ENCODE results near the gene CD40. TPM values are rescaled to one million over a fixed set of nuclear protein-coding genes. Genes with fewer than 3 reads are reported as not detected.

Gene CD40
- total RNA-seq, 6 donors from 2014 or later = 15.7 to 32.5 (median 25.8) TPM

DNA sequence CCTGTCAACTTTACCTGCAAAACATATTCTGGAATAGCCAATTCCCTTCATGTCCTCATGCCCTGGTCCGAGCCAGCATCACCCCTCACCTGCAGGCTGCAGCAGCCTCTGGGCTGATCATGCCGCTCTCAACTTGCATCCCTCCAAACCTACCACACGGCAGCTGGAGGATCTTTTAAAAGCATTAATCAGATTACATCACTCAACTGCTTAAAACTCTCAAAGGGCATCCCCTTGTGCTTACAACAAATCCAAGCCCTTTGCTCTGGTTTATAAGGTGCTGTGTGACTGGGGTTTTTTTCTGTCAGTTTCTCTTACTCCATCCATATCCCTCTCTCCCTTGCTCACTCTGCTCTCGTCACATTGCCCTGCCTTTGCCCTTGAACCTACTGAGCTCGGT, 24.0 kb downstream of the CD40 start:
- Histone ChIP-seq H3K9me3 (no peaks in the 10 kb centered on the region), H3K4me3 (no peak overlapping the region), H3K4me1 (no peaks in the 10 kb centered on the region), H3K27ac (no peak overlapping the region), H3K36me3 (no peaks in the 10 kb centered on the region), H3K27me3 (peaks cover 0 to 4% (median 2%) of the 10 kb centered on the region in 4 donors)
- DNase-seq (no peak), ATAC-seq (ENCODE audit: low FRiP score in 2 of 2) (no peak)
- 40 to 49% methylated on average over 5 of the region's 5 CpGs for WGBS, 2 donors
- TF ChIP-seq POLR2AphosphoS5 (IDR thresholded peaks at IDR 0.05) (no peak), EP300 (IDR thresholded peaks at IDR 0.05) (no peak), POLR2A (IDR thresholded peaks at IDR 0.05) (no peak)
- TF ChIP-seq, protein P1, sequence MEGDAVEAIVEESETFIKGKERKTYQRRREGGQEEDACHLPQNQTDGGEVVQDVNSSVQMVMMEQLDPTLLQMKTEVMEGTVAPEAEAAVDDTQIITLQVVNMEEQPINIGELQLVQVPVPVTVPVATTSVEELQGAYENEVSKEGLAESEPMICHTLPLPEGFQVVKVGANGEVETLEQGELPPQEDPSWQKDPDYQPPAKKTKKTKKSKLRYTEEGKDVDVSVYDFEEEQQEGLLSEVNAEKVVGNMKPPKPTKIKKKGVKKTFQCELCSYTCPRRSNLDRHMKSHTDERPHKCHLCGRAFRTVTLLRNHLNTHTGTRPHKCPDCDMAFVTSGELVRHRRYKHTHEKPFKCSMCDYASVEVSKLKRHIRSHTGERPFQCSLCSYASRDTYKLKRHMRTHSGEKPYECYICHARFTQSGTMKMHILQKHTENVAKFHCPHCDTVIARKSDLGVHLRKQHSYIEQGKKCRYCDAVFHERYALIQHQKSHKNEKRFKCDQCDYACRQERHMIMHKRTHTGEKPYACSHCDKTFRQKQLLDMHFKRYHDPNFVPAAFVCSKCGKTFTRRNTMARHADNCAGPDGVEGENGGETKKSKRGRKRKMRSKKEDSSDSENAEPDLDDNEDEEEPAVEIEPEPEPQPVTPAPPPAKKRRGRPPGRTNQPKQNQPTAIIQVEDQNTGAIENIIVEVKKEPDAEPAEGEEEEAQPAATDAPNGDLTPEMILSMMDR (IDR thresholded peaks at IDR 0.05) = no peak

DNA sequence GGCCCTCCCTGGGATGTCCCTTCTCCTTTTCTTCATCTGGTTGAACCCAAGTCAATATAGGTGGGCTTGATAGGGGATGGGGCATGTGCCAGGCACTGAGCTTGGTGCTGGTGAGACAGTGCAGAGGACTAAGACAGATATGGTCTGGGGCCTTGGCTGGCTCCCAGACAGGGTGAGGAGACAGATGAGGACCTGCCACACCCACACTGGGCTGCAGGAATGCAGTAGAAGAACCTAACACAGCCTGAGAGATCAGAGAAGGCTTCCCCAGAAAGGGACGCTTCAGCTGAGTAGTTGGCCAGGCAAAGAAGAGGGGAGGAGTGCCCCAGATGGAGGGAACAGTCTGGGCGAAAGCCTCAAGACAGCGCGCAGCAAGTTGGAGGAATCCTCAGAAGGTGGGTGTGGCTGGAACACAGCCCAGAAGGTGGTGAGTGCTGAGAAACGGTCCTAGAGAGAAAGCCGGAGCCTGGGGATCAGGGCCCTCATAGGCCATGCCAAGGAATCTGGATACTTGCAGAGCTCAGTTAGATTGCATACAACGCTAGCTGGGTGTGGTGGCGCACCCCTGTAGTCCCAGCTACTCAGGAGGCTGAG, 26.4 kb downstream of the CD40 start:
- no peak for DNase-seq
- Histone ChIP-seq H3K36me3 (no peaks in the 10 kb centered on the region), H3K27me3 (peaks cover 0 to 4% (median 2%) of the 10 kb centered on the region in 4 donors), H3K4me3 (no peak overlapping the region), H3K4me1 (no peaks in the 10 kb centered on the region), H3K27ac (no peak overlapping the region), H3K9me3 (no peaks in the 10 kb centered on the region)
- ATAC-seq (ENCODE audit: low FRiP score in 2 of 2) = peak in 1 of 2 donors; percentile 20
- WGBS, 2 donors = 59 to 77% methylated on average over 7 to 8 of the region's 8 CpGs
- TF ChIP-seq POLR2AphosphoS5 (IDR thresholded peaks at IDR 0.05) (no peak), POLR2A (IDR thresholded peaks at IDR 0.05) (no peak), EP300 (IDR thresholded peaks at IDR 0.05) (no peak)
- TF ChIP-seq, protein P1 (IDR thresholded peaks at IDR 0.05) = no peak

DNA sequence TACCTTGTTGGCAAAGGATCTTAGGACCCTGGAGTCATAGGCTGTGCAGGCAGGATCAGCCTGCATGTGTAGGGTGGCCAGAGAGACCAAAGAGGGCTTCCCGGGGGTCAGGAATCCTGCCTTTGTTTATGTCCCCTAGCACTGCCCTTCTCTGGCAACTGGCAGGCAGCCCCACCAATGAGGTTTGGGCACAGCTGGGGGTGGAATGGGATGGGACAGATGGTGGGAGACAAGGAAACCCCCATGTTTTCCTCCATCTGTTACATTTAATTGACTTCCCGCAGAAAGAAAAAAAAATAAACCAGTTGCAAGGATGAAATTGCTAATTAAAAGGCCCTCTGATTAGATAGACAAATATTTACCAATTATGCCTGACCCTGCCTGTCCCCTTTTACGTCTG, 27.6 kb downstream of the CD40 start:
- no peak for ATAC-seq (ENCODE audit: low FRiP score in 2 of 2)

DNA sequence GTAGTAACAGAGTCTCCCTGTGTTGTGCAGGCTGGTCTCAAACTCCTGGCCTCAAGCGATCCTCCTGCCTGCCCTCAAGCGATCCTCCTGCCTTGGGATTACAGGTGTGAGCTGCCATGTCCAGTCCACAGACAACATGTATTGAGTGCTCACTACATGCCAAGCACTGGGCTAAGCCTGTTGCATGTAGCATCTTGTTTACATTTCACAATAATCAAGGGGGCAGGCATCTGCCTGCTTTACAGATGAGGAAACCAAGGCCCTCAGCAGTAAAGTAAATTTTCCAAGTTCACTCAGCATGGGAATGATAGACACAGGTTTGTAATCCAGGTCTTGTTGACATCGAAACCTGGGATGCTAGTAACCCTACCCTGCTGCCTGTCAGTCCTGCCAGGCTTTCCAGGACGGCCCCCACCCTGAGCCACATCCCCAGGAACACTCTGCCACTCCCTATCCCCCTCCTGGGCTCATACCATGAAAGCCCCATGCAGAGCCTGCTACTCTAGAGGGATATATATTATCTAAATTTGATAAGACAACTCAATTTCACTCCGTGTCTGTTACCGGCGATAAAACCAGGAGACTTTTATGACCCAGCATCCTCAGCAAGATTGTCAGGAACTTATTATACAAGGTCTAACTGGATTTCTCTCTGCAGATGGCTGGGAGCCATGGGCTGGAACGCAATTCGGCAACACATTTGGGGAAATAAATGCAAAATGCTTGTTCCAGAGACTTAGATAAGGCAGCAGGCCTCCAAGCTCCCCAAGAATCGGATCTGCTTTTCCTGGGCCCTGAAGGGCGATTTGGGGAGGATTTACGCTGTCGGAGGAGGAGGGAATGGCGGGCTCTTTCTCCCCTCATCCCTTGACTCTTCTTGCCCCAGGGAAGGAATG, 30.4 kb downstream of the CD40 start:
- DNase-seq = no peak
- H3K4me1 ChIP-seq = no peaks in the 10 kb centered on the region
- WGBS, 2 donors = 74 to 86% methylated on average over 14 of the region's 14 CpGs
- H3K4me3 ChIP-seq = no peak overlapping the region
- TF ChIP-seq POLR2AphosphoS5 (IDR thresholded peaks at IDR 0.05) (no peak), EP300 (IDR thresholded peaks at IDR 0.05) (no peak), POLR2A (IDR thresholded peaks at IDR 0.05) (no peak)
- TF ChIP-seq, protein P1 (IDR thresholded peaks at IDR 0.05) = no peak
- H3K9me3 ChIP-seq = no peaks in the 10 kb centered on the region
- no peak overlapping the region for H3K27ac ChIP-seq
- H3K36me3 ChIP-seq = no peaks in the 10 kb centered on the region
- H3K27me3 ChIP-seq = no peaks in the 10 kb centered on the region
- no peak for ATAC-seq (ENCODE audit: low FRiP score in 2 of 2)

More for the DNA sequence above, 27.6 kb downstream of the CD40 start:
- WGBS, 2 donors = 36 to 40% methylated on average over 2 to 3 of the region's 3 CpGs
- H3K27me3 ChIP-seq = peaks cover 0 to 4% (median 0%) of the 10 kb centered on the region in 4 donors
- H3K9me3 ChIP-seq = no peaks in the 10 kb centered on the region
- no peaks in the 10 kb centered on the region for H3K4me1 ChIP-seq
- DNase-seq = no peak
- TF ChIP-seq POLR2AphosphoS5 (IDR thresholded peaks at IDR 0.05) = no peak
- TF ChIP-seq POLR2A (IDR thresholded peaks at IDR 0.05) = no peak
- no peak for TF ChIP-seq EP300 (IDR thresholded peaks at IDR 0.05)
- TF ChIP-seq, protein P1 (IDR thresholded peaks at IDR 0.05) = no peak
- H3K36me3 ChIP-seq = no peaks in the 10 kb centered on the region
- no peak overlapping the region for H3K4me3 ChIP-seq
- H3K27ac ChIP-seq = no peak overlapping the region

All from upper lobe of left lung (tissue), 6 donors.